Measurements from ENCODE around the gene PSAT1. TPM values are rescaled to one million over a fixed set of nuclear protein-coding genes. Genes with fewer than 3 reads are reported as not detected.

Gene PSAT1
- total RNA-seq, 1 donor: 0.42 TPM

DNA sequence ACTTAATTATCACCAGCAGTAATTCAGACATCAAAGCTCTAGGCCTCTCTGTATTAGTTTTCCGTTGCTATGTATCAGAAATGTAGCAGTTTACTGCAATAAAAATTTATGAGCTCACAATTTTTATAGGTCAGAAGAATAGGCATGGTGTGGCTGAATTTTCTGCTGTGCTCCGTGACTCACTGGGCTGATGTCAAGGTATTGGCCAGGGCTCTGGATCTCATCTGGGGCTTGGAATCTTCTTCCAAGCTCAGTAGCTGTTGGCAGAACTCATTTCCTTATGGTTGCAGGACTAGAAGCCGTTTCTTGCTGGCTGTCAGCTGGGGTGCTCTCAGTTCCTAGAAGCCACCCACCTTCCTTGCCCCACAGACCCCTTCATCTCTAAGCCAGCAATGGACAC, 66.3 kb downstream of the PSAT1 start:
- no peaks in the 10 kb centered on the region for H3K4me1 ChIP-seq (ENCODE audit: insufficient read depth, low read length)
- no peak overlapping the region for H3K4me3 ChIP-seq (ENCODE audit: low read length)
- H3K9me3 ChIP-seq (ENCODE audit: low read depth, low read length): no peaks in the 10 kb centered on the region
- no peaks in the 10 kb centered on the region for H3K27me3 ChIP-seq (ENCODE audit: insufficient read depth, low read length)

DNA sequence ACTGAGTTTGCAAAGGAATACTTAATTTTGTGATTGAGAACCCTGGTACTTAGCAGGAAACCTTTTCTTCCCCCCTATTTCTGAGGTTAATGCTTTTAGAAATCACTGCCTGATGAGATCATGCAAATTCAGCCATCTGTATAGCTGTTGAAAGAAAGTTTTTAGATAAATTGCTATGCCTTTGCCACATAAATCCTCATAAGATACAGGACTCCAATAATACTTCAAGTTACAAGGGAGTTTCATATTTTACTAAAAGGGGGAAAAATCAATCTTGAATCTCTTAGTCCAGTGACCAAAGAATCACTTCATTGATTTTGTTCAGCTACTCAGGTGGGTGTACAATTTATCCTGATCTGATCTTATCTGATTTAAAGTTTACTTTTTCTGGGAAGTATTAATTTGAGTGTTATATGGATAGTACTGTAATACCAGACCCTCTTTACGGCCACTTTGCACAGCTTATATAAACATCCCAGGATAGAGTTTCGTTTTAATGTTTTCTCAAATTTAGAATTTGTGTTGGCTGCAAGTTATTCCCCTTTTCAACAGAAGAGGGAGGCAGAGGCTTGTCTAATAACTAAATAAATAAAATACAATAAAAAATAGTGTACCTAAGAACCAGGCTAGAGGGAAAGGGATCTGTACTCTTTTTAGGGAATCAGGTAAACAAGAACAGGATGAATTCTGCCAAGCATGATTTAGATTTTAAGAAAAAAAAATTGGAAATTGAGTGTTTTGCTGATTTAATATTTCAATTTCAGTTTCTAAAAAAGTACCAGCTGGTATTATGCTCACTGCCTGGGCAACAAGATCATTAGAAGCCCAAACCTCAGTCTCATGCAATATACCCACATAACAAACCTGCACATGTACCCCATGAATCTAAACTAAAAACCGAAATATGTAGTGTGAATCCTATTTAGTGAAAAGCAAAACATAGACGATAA, 69.1 kb downstream of the PSAT1 start:
- H3K4me3 ChIP-seq (ENCODE audit: low read length): no peak overlapping the region
- H3K27me3 ChIP-seq (ENCODE audit: insufficient read depth, low read length): no peaks in the 10 kb centered on the region
- no peaks in the 10 kb centered on the region for H3K4me1 ChIP-seq (ENCODE audit: insufficient read depth, low read length)
- H3K9me3 ChIP-seq (ENCODE audit: low read depth, low read length): no peaks in the 10 kb centered on the region

DNA sequence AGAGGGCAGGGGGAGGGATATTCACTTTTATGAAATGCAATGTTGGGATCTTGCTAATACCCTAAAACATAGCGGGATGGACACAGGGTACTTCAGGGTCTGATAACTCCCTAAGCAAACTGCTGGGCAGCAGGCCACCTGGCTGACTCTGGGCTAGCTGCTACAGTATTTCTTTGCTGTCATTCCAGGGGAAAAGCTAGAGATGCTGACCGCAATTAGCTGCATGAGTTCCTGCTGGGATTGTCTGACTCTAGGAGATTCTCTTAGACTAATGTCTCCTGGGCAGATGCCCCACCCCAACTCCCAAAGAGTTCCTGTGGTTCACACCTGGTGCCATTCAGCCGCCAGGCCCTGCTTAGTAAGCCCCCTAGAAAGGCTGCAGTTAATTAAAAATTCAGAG, 69.9 kb downstream of the PSAT1 start:
- H3K27me3 ChIP-seq (ENCODE audit: insufficient read depth, low read length): no peaks in the 10 kb centered on the region
- no peaks in the 10 kb centered on the region for H3K9me3 ChIP-seq (ENCODE audit: low read depth, low read length)
- no peak overlapping the region for H3K4me3 ChIP-seq (ENCODE audit: low read length)
- H3K4me1 ChIP-seq (ENCODE audit: insufficient read depth, low read length): no peaks in the 10 kb centered on the region

DNA sequence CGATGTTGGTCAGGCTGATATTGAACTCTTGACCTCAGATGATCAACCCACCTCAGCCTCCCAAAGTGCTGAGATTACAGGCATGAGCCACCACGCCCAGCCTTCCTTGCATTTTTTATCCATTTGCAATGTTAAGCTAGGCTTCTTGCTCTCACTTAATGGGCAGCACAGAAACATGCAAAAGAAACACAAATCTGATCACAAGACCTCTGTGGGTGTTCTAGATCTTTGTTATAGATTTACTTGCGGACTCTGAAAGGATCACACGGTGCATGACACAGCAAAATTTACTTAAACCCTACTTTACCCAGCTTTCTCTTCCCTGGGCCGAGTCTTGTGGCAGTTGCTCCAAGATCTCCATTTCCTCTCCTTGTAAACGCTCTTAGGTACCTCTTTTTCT, 71.3 kb downstream of the PSAT1 start:
- Histone ChIP-seq H3K9me3 (ENCODE audit: low read depth, low read length) (no peaks in the 10 kb centered on the region), H3K4me3 (ENCODE audit: low read length) (no peak overlapping the region), H3K27me3 (ENCODE audit: insufficient read depth, low read length) (no peaks in the 10 kb centered on the region), H3K4me1 (ENCODE audit: insufficient read depth, low read length) (no peaks in the 10 kb centered on the region)

DNA sequence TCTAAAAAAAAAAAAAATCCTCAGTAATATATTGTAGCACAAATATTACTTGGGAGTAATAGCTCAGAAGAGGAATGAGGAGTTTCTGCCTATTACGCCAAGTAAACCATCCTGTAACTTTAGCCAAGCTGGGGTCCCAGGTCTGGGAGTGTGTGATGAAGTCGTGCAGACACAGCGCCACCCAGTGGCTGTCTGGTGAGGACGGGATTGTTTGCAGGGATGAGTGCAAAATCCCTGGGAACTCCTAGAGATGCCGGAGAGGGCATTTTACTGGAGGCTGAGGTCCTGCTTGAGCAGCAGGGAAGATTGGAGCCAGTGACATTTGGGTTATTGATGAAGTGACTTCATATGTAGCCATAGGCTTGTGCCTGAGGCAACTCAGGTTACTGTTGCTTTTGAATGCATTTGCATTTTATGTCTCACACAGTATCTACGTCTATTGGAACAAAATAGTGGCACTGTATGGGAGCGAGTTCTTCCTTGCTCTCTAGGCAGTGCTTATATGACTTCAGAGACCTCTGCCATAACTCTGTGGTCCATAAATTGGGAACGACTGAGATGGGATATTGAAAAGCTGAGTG, 72.8 kb downstream of the PSAT1 start:
- Histone ChIP-seq H3K4me3 (ENCODE audit: low read length) (no peak overlapping the region), H3K9me3 (ENCODE audit: low read depth, low read length) (no peaks in the 10 kb centered on the region), H3K4me1 (ENCODE audit: insufficient read depth, low read length) (no peaks in the 10 kb centered on the region), H3K27me3 (ENCODE audit: insufficient read depth, low read length) (no peaks in the 10 kb centered on the region)

DNA sequence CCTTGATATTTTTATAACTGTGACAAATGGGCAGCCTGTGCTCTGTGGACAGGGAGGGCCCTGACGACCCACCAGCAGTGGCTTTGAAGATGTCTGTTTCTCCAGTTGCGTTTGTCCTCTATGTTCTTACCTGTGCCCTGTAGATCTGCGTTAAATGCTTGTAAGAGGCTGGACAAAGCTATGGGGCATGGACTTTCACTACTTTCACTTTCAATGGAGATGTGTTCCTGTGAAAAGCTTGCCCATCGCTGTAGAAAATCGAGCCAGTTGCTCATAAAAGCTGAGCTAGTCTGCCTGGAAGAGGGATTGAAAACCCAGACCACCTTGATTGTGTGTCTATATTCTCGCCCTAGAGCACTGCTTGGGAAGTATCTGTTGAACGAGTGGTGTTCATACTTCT, 74.1 kb downstream of the PSAT1 start:
- H3K4me3 ChIP-seq (ENCODE audit: low read length): no peak overlapping the region
- H3K27me3 ChIP-seq (ENCODE audit: insufficient read depth, low read length): no peaks in the 10 kb centered on the region
- H3K9me3 ChIP-seq (ENCODE audit: low read depth, low read length): no peaks in the 10 kb centered on the region
- no peaks in the 10 kb centered on the region for H3K4me1 ChIP-seq (ENCODE audit: insufficient read depth, low read length)

DNA sequence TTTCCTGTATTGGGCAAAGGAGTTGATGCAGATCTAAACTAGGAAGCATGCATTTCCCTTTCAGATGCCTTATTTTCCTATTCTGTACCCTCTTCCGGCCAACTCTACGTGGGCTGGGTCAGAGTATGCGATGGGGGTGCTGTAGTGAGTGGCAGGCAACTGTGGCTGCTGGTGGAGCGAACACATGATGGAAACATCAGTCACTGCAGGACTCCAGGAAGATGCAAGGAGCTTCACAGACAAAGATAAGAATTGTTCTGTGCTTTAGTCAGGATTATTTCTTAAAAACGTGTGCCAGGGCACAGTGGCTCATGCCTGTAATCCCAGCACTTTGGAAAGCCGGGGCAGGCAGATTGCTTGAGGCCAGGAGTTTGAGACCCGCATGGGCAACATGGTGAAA, 75.1 kb downstream of the PSAT1 start:
- H3K27me3 ChIP-seq (ENCODE audit: insufficient read depth, low read length): no peaks in the 10 kb centered on the region
- no peaks in the 10 kb centered on the region for H3K9me3 ChIP-seq (ENCODE audit: low read depth, low read length)
- no peak overlapping the region for H3K4me3 ChIP-seq (ENCODE audit: low read length)
- H3K4me1 ChIP-seq (ENCODE audit: insufficient read depth, low read length): no peaks in the 10 kb centered on the region

Other genes starting within 250 kb of the PSAT1 start
- 22.9 TPM for gene CEP78, start 61.0 kb upstream of the PSAT1 start, total RNA-seq

Data from mononuclear cell (primary cell).